Activated gamma-delta T cell (primary cell): ENCODE measurements around the gene DCC.

Experiments used
- DNase-seq: peaks from one replicate; lab custom pipeline; 2025; lab: John Stamatoyannopoulos, UW

Gene DCC

DNA sequence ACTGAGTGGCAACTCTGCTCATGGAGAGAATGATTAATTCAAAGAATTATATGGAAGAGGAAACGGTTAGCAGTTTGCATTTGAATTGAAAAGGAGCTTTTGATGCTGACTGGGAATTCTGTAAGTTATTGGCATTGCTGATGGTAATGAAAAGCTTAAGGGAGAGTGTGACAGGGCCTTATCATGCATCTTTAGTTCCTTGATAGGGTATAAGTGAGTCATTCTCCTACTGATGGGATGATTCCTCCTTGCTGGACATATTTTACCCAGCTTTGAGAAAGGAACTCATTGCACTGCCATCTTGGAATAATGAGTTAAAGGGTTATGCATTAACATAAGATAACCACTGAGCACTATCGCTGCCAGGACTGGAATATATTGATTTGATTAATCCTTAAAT, 740.7 kb downstream of the DCC start:
- DNase-seq, result no peak

DNA sequence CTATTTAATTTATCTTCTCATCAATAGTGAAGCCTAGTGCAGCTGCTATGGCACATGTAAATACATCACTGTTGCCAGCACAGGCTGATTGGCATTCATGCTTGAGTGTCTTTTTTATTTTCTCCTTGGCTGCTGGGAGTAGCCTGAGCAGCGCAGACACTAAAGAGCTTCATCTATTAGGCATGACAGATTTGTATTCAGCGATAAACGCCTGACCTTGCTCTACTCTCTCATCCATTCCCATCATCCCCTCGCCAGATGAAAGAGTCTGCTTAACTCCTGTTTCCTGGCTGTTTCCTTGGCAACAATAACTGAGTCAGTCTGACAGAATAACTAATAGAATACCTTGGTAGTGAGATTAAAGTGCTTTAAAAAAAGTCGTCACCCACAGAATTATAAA, 753.6 kb downstream of the DCC start:
- DNase-seq, result no peak

DNA sequence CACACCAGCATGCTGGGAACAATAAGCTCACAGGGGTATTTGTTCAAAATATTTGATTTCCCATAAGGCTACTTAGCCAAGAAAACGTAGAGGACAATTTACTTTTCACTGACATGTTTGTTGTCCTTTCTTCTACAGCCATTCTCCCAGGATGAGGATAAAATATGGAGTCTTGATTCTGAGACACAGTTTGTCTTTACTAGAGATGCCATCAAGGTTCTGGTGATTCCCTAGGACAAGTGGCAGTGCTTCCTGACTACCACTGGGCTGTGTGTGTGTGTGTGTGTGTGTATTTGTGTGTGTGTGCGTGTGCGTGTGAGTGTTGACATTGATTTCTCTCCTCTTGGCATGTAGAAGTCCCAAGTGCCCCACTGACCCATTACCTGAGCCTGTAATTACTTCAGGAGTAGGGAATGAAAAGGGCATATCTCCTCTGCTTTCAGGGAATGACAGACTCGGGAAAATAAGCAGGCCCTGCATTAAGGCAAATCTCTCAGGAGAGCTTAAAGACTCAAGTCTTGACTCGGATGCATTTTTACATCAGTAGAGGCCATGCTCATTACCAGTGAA, 761.6 kb downstream of the DCC start:
- DNase-seq, result no peak

DNA sequence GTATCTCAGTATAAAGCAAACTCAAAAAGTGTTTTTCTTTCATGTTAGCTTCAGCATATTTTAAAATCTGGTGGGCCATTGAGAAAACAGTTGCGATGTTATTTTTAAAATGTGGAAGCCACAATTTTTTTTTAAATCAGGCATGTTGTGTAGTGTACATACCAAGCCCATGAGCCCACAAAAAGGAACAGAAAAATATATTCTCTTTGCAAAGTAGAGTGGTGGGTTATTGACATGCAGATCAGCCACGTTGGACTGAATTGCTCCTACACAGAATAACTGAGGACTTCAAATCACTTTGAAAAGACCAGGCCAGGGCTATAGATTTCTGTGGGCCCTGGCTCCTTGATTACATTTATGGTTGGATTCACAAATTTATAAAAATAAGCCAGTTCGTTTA, 774.4 kb downstream of the DCC start:
- no peak for DNase-seq

DNA sequence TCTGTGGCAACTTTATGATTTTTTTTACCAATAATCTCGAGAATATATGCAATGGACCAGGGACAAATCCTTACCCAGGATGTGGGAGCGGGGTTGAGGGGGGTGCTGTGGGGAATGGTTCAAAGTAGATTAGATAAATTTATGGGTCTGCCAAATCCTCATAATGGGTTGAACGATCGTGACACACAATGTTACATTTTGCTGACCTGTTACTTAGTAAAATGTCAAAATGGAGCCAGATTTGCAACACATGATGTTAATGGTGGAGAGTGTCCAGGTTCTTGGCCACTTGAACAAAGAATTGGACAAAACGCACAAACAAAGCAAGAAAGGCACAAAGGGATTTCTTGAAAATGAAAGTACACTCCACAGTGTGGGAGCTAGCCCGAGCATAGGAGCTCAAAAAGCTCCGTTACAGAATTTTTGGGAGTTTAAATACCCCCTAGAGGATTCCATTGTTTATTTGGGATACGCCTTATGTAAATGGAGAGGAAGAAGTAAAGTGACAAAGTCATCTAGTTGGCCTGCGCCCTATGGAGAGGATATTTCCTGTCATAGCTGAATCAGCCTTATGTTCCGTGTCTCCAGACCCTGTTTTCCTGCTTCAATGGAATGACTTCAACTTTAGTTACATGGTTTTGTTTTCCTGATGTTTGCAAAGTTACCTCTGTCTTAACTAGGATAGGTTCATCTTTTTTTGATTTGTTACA, 776.0 kb downstream of the DCC start:
- no peak for DNase-seq

DNA sequence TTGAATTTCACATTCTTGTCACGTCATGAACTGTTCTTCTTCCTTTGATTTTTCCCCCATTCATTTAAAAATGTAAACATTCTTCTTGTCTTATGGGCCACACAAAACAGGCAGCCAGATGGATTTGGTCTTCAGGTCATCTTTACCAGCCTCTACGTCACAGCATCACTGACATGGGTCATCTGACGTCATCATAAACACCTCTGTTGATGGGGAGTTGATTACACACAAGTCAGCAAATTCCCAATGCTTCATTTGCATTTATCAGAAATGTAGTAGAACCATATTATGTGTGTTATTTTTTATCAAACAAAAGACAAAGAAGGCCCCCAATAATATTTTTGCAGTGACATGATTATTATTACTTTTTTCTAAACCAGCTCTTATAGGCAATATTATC, 777.9 kb downstream of the DCC start:
- DNase-seq, result no peak

DNA sequence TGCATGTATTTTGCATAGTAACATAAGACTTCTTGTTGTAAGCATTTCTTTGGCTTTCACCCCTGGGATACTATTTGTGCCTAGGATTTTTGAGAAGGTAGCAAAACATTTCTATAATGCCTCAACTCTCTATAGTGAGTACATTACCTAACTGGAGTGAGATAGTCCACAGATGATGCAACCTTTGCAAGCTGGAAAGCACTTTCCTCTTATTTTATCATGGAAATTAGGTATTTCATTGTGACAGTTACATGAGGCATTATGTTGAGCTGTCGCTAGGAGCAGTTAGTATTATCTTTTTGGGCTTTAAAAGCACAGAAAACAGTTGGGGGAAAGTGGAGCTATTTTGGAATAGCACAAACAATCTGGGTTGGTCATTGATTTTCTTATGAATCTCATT, 786.2 kb downstream of the DCC start:
- no peak for DNase-seq

DNA sequence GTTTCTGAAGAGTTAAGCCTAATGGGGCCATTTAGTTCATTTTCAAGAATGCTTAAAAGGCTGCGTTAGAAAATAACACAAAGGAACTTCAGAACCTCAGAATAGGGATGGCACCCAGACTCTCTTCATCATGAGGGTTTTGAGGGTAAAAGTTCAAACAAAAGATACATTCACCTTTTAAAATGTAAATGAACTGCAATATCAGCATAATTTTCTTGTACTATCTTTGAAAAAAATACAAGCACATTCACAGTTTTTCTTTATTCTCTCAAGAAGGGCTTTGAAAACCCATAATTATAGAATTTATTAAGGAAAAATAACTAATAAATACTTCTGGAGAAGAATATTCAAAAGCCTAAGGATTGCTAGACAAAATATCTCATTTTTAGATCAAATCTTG, 791.0 kb downstream of the DCC start:
- DNase-seq, result no peak

DNA sequence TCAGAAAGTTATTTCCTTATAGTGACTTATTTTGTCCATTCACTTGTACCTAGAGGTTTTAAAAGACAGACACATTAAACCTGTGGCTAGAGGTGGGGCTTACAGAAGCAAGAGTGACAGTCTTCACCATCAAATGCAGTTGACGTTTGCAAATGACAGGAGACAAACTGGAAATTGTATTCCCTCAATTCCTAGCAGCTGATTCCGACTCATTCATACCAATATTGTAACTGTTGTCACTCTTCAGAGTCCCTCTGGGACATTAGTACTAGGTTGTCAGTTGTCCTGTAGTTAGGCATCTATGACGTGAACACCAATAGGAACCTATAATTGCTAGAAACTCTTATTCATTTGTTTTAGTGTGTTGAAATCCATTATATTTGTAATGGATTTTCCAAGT, 794.7 kb downstream of the DCC start:
- DNase-seq, result no peak

DNA sequence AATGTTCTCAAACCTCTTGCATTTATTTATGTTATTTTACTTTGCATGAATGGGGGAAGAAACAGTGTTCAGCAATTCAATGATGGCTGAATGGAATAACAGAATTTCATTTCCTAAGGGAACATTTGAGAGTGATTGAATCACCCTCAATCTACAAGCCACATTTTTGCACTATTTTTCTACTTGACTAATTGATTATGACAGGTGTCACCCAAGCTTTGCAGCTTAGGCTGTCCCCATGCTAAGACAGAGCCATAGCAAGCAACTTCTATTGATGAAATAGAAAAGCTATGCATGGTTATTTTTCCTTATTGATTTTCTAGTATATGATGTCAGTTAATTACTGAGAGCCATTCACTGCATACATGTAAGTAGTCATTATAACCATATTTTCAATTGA, 795.7 kb downstream of the DCC start:
- DNase-seq, result no peak

DNA sequence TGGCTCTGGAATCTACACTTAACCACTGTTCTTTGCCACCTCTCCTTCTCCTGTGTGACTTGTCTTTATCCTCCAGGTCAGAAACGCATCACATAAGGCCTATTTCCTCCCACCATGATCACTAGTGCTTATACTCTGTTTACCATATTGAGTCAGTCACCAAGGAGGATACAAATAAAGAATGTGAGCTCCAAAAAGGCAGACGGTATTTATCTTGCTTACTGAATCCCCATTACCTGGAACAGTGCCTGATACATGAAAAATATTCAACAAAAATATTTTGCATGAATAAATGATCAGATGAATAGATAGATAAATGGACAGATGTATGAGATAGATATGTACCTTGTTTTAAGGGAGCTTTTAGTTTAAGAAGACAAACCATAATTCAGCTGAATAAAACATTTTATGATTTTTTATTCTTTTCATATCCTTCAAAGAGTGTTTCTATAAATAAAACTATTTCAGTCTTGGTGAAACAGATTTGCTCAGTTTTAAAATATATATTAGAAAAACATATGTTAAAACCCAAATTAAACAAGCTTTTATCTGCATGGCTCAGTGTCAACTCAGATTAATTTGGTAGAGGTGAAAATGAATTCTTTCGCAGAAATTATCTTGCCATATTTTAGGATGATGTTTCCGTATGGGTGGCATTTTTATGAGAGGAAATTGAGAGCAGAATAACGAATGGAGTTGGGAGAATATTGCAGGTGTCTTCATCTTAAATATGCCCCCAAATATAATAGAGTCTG, 799.9 kb downstream of the DCC start:
- DNase-seq, result no peak

DNA sequence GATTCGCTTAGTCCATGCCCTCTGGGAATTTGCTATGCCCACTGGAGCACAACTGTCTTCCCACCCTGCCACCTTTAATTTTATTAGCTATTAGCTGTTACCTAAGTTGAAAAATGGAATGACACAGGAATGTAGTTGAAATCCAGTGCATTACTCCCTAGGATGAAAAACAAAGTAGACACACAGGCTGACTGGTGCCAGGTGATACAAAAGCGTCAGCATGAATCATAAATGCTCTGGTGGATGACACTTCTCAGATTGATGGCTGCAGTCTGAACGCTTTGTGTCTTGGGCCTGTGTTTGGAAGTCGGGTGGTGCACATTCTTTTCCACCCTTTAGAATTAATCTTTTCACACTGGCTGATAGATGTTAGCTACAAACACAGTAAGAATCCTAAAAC, 802.0 kb downstream of the DCC start:
- no peak for DNase-seq

DNA sequence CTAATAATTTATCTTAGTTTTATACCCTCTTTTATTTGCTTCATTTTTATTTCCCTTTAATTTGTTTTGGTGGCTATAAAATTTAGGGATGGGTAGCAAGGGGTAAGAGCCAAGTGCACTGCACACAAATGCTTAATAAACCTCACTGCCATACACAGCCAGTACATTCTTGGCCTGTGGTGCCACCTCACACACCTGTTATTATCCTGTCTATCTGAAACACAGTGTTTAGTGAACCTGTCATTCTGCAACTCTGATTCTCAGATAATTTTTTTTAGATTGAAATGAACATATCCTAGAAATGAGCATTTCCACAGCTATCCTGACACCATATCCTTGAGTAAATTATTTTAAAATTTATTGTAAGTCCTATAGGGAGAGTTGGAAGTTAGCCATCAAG, 807.5 kb downstream of the DCC start:
- DNase-seq, result no peak

DNA sequence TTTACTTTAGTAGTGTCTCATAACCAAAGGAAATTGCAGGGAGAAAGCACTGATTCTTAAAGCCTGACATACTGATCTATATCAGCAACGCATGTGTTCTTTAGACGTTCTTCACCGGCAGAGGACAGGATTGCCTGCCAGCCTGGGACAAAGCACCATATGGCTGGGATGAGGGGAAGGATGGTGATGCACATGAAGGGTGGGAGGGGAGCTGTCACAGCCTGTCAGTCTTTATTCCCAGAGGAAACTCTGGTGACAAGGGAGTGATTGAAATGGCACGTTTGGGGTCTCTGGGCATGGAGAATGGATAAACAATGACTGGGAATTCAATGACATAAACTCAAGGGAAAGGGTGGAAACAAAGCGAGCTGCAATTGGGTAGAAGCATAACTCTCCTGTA, 808.1 kb downstream of the DCC start:
- DNase-seq, result no peak

DNA sequence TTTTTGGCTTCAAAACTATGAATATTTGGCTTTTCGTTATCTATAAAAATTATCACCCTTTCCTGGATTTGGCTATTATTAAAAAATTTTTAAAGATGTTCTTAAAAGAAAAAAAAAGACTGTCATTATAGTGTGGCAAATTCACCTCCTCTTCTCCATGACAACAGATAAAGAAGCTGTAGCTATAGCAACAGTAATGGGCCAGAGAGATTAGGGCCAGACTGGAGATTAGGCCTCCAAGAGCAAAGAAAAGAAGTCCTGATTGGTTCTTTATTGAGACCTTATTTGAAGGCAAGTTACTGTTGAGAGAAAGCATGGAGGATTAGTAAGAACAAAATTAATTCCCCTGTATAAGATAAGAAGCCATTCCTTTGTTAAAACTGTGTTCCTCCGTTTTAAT, 812.5 kb downstream of the DCC start:
- no peak for DNase-seq

DNA sequence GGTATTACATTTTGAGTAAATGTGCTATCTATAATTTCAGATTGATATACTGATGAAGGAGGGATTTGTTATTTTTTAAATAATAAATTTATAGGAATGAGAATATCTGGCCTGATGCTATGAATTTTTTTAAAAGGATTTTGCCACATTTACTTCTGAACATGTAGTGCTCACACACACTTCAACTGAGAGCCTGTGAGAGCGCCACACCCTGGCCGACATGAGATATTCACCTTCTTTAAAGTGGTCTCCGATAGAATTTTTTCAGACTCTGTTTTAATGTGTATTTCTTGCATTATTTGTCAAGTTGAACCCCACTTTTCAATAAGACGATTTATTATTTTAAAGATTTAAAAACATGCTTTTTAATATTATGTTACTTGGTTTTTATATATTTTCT, 813.3 kb downstream of the DCC start:
- DNase-seq, result no peak

DNA sequence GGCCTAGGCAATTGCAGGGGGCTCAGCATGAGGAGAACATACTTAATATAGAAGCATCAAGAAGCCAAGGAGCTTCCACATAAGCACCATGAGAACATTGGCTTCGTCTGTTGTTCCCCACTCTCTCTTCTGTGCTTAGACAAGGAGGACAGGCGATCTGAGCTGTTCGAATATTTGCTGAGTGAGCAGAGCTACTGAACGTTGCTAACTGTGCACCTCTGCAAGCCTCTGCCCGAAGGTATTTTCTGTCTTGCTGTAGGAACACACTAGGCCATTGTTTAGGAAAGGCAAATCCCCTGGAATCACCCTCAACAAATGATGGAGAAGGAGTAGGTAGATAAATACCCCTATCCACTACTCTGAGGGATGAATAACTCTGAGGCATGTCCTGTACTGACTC, 813.8 kb downstream of the DCC start:
- DNase-seq, result no peak

DNA sequence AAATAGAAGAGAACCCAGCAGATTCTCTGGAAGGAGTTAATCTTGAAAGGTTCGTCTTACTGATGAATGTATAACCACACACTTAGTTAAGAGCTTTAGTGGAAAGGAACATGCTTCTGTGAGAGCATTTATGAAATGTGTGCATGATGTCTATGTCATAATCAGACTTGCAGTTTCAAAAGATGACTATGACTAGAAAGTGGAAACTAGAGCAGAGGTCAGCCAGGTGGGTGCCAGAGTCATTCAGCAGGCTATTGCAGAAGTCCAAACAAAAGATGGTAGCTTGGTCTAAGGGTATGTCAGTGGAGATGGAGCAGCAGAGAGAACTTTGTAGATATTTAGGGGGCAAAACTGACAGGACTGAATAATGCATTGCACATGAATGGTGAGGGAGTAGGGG, 825.8 kb downstream of the DCC start:
- DNase-seq, result no peak

DNA sequence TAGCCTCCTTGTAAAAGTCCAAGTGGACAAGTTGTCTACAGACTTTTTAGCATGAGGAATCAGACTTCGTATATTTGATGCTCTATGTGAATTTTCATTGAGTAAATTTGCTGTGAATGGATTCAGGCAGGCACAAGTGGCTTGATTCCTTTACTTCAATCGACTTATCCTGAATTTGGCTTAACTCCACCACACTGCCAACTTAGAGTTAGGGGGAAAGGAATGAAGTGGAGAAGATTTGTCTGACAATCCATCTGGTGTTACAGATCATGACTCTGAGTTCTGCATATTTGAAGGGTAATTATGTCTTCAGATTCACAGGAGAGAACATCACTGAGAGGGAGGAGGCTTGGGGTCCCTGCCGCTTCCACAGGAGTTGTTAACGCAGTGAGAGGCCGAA, 829.3 kb downstream of the DCC start:
- no peak for DNase-seq

DNA sequence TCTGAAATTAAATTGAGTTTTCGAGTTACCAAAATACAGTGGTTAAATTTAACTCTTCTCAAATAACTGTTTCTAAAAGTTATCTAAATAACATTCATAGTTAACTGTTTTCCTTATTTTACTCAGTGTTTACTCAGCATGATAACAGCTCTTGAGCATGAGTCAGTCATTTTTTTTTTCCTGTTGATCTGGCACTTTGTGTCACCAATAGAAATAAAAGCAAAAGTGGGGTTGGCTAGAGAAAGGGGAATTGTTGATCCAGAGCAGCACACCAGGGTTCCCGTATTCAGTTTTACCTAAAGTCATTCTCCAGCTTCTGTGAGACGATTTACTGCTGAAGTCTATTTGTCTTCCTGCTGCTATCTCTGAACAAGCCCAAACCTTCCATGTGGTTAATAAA, 851.6 kb downstream of the DCC start:
- DNase-seq, result no peak

DNA sequence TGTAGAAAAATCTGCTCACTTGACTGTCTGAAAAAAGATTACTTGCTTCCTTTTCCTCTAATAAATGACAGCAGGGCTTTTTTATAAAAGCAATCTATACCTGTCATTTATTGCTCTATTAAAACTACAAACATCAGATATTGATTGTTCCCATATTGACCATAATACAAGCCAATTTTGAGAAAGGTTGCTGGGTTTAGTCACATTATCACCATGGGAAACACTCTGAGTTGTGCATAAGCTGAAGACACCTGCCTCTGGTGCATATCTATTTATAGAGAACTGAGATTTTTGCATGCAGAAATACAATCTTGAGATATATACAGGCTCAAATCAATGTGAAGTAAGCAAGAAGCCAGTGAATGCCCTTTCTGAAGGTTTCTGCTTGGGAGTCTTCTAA, 853.9 kb downstream of the DCC start:
- no peak for DNase-seq

DNA sequence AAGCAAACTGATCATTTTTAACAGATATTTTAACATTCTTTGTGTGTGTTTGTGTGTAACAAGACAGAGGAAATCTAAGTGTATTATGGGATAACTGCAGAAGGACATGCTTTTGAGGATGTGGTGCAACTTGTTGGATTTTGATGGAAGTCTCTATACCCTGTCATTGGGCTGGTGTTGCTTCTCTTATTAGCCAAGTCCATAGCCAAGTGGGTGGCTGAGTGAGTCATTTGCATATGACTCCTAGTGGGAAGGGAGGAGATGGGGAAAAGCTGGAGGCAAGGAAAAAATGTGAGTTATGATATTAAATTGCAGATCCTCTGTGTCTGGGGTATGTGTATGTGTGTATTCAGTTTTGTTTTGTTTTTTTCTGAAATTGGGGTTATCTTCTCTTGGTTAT, 879.9 kb downstream of the DCC start:
- DNase-seq, result no peak

DNA sequence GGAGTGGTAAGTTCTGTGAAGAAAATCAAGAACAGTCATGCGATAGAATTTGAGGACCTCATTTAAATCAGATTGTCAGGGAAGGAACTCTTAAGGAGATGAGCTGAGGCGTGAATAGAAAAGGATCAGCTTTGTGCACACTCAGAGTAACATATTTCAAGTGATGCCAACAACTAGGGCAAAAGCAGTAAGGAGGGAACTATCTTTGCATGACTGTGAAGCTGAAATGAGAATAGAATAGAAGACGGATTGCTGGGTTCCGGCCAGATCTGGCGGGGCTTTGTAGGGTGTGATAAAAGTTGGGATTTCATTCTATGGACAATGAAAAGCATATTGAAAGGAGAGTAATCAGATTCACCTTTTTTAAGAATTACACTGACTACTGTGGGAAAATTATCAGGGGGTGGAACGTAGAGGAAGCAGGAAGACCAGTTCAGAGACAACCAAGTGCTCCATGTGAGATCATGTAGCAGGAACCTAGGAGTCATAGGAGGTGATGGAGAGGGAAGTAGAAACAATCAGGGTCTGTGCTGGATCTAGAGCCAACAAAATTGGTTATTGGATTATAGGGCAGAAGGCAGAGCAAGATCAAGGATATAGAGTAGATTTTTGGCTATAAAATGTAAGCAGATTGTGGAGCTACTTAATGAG, 884.3 kb downstream of the DCC start:
- no peak for DNase-seq
